ENCODE measurements around the gene SLC19A2.

The SLC19A2 gene

GRCh38 chr1:169473347-169473746 is 12.4 kb downstream of the SLC19A2 start:
- no peak for DNase-seq

DNA sequence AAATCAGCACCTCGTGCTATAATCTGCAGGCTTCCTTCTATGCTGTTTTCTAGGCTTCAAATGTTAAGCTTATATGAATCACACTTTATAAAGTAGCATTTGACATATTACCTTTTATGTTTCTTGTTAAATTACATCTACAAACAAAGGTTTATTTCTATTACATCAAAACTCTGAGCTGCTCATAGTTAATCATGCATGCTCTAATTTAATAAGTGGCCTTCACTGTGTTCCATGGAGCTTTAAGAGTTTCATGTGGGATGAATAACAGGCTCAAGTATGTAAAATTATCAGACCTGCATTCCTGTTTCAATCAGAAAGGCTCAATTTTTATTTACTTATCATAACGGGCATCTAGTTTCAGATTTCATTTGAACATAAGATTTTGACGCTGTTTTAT is 13.0 kb downstream of the SLC19A2 start:
- no peak for DNase-seq

GRCh38 chr1:169468982-169469381 is 16.8 kb downstream of the SLC19A2 start:
- no peak for DNase-seq

DNA sequence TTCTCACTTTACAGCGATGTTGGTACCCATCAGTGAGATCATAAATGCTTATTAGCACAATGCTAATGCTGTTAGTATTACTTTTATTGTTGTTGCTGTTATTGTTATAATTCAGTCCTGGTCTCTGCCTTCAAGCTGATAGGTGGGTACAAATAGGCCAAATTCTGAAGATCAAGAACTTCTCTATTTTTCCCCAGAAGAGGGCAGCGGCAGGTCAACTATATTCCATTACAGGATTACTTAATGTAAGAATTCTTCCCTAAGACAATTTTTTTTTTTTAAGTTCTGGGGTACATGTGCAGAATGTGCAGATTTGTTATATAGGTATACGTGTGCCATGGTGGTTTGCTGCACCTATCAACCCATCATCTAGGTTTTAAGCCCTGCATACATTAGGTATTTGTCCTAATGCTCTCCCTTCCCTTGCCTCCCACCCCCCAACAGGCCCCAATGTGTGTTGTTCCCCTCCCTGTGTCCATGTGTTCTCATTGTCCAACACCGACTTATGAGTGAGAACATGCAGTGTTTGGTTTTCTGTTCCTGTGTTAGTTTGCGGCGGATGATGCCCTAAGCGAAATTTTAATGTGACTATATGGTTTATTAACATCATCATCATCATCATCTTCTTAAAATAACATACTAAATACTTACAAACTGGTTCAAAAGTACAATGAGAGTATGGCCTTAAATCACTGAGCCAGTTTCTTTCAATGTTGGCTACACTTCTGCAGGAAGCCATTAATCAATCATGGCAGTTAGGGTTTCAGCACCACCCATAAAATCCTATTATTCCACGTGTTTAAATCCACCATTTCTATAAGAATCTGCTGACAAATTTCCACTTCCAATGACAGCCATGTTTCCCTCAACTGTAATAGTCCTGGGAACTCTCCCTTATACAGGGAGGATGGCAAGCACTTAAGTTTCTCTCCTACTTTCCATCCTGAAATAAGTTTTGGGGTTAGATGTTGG is 19.2 kb downstream of the SLC19A2 start:
- DNase-seq, result no peak

GRCh38 chr1:169465281-169465680 is 20.5 kb downstream of the SLC19A2 start:
- DNase-seq, result no peak

DNA sequence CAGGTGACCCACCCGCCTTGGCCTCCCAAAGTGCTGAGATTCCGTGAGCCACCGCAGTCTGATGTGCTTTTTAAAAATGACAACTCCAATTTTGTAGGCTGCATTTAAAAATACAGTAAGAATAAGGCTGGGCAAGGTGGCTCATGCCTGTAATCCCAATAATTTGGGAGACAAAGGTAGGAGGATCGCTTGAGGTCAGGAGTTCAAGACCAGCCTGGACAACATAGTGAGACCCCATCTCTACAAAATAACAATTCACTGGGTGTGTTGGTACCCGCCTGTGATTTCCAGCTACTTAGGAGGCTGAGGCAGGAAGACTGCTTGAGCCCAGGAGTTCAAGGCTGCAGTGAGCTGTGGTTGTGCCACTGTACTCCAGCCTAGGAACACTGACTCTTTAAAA is 23.4 kb downstream of the SLC19A2 start:
- no peak for DNase-seq

GRCh38 chr1:169461390-169462000 is 24.2 kb downstream of the SLC19A2 start:
- no peak for DNase-seq

DNA sequence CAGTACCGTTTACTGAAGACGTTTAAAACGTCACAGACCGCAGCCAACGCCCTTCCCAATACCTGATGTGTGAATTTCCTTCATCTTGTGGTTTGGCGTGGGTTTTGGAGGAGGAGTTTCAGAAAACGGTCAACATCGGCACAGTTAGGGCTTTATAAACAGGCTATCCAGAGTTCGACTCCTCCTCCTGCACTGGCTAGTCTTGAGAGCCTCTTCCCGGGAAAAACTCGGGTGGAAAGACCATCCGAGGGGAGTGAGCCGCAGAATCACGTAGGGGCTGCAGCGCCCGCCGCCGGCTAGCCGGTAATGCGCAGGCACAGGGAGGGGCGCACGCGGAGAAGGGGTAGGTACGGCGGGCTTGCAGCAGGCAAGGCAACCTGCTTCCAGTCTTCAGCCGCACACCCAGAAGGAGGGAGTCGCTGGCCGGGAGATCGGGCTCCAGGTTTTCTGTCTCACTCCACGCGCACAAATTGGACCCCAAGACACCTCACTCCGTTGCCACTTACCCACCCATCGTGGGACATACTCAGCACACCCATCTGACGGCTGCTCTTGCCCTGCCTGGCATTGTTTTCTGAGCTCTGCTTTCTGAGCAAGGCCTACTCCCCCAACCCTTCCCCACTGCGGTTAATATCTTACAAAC is 25.4 kb downstream of the SLC19A2 start:
- DNase-seq, result no peak

DNA sequence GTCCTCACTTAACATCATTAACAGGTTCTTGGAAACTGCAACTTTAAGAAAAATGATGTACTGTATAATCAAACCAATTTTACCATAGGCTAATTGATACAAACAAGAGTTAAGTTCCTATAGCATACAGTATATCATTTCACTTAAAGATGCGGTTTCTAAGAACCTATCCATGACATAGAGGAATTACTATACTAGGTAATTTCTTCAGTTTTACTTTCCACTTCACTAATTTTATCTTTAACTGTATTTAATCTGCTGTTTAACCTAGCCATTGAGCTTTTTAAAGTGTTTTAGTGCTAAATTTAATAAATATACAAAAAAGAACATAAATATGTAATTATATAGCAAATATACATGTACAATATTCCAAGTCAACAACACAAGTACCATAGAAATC is 28.3 kb downstream of the SLC19A2 start:
- no peak for DNase-seq

DNA sequence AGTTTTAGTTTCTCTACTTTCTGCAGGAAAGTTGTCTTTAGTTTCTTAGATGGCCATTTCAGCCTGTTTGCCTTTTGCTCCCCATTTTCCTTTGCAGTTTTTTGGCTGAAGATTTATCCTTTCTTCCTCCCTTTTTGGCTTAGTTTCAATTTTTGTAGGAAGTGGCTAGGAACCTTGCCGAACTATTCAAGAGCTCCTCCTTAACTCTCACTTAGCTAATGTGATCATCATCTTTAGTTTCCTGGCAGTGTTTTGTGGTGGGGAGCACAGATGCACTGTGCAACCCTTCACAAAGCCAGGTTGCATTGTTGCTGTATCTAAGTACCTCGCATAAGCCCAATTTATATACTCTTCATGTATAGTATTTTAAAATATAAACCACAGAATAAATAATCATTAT is 29.7 kb downstream of the SLC19A2 start:
- no peak for DNase-seq

DNA sequence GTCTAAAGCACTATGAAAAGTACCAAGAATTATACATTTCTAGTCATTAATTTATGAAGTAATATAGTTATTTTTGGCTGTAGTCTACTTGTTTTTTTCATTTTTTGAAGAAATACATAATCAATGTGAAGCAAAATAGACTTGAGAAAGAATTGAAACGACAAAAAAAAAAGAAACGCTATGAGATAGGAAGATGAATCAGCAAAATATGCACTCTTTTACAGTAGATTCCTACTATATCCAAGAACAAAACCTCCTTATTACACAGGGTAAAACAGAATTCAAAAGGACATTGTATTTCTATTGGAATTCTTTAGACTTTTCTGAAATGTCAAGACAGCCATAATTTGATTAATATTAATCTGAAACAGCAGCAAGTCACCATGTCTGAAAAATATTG is 32.8 kb downstream of the SLC19A2 start:
- no peak for DNase-seq

DNA sequence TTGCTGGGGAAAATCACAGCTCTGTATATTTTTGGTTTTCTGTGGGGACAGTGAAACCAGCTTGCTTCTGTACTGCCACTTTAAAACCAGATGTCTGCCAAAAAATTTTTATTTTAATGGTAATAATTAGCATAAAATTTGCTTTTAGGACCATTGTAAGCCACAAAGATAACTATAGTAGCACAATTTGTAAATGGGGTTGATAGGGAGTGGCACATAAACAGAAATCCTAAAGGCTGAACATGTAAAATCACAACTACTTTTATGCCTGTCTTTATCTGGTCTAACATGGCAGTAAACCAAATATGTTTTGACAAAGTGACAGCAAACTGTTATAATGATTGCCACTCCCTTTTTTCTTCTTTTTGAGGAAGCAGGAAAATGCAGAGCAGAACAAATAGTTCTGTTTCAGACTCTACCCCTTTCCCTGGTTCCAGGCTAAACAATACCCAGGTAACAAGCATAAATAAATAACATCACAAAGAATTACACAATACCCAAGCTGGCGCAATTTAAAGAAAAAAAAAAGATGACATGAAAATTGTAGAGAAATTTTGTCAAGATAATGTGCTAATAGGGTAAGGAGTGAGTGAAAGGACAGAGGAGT is 34.4 kb downstream of the SLC19A2 start:
- no peak for DNase-seq

DNA sequence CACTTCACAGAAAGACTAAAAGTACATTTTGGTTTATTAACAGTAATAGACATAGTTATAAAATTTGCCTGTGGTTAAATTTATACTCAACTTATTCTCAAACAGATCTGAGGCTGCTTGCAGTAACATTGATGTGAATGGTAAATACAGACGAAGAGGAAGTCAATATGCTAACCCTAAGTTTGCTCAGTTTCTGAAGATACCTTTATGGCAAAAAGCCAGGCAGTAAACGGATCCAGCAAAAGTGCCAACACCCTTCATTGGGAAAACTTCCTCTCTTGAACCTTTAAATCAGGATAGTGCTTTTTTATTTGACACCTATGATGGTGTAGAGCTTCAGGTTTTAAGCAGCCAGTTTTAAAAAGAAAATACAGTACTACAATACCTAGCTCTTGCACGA is 41.8 kb downstream of the SLC19A2 start:
- DNase-seq, result no peak

GRCh38 chr1:169427081-169427641 is 58.6 kb downstream of the SLC19A2 start, which contains the start of gene CCDC181:
Gene CCDC181, minus strand, starts transcription at chr1:169427474. Its CDS starts 2,547 bp downstream, at chr1:169424927.
- DNase-seq, result peak; percentile 69

DNA sequence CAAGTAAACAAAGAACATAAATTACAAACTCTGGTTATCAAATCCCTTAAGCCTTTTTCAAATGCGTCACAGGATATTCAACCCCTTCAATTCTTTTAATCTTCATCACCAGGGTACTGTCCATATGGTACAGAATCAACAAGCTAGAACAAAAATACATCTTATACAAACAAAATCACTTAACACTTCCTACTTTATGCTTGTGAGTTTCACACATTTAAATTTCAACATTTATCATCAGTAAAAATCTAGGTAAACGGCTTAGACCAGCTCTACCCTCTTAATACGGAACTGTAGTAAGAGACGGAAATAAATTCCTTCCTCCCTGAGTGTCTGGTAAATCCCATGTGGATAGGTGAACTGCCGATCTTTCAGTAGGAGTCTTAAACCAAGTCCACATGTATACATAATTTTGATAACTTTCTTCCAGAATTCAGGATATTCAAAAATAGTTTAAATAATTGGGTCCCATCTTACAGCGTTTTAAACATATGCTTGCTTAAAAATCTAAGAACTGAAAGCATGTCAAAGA is 59.5 kb downstream of the SLC19A2 start:
- DNase-seq, result no peak

DNA sequence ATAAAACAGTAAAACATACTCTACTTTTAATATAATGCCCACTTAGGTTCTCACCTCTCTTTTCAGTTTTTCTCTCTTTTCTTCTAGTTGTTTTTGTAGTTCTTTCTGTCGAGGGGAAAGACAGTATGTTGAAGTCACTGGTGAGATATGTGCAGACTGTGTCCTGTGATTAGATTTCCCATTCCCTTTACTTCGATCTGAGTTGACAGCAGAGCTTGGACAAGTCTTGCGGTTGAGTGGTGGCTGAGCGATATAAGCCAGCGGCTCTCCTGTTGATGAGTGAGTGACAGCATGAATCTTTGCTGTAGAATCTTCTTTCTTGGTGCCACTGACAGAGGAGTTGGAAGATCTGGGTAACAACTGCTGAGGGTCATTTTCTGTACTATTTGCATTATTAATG is 64.4 kb downstream of the SLC19A2 start:
- DNase-seq, result no peak

DNA sequence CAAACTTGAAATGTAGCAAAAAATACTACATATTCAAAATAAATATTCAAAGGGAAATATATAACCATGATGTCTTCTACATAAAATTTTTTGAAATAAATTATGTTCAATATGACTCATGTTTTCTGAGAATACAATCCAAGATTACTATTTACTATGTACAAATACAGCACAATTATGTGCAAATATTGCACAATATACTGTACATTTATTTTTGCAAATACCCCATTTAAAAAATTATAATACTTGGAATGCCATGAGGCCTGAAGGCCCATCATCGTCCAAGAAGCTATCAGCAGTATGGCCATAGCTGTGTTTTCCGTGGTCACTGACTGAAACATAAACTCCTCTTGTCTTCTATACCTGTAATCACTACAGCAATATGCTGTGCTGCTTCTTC is 70.8 kb downstream of the SLC19A2 start:
- no peak for DNase-seq
